Skeletal muscle satellite cell (primary cell): Measurements from ENCODE around the gene TBC1D32.
"Not testable (repeated sequence)": the region's sequence is repeated elsewhere in the genome, so short reads cannot be mapped to it uniquely, and the experiment has no call there.

ENCODE experiments used
- H3K27me3 ChIP-seq: 2 replicates; pipeline ENCODE4 v1.7.0; 2013; ENCODE audit warnings: low read length; ENCODE audit not compliant: control insufficient read depth, insufficient read depth
- H3K36me3 ChIP-seq: 2 replicates; pipeline ENCODE4 v1.7.0; 2013; ENCODE audit warnings: mild to moderate bottlenecking, control low read depth, low read length; ENCODE audit not compliant: insufficient read depth
- H3K4me1 ChIP-seq: 2 replicates; pipeline ENCODE4 v1.7.0; 2013; ENCODE audit warnings: low read length; ENCODE audit not compliant: control insufficient read depth, insufficient read depth
- H3K4me2 ChIP-seq: 2 replicates; pipeline ENCODE4 v1.7.0; 2013; ENCODE audit warnings: mild to moderate bottlenecking, low read length
- H3K4me3 ChIP-seq: 2 replicates; pipeline ENCODE4 v1.7.0; 2013; ENCODE audit warnings: low read length
- H3K9ac ChIP-seq: 2 replicates; pipeline ENCODE4 v1.7.0; 2013; ENCODE audit warnings: mild to moderate bottlenecking, low read depth, low read length, moderate library complexity
- H3K9me3 ChIP-seq: replicated peaks from 2 replicates; pipeline ENCODE4 v1.7.0; 2013; ENCODE audit warnings: mild to moderate bottlenecking, control low read depth, low read length

TBC1D32 gene

GRCh38 chr6:121205569-121205968 lies 128.7 kb downstream of the TBC1D32 start:
- H3K4me2 ChIP-seq, result no peak overlapping the region
- no peaks in the 10 kb centered on the region for H3K9me3 ChIP-seq
- H3K9ac ChIP-seq, result no peak overlapping the region
- no peaks in the 10 kb centered on the region for H3K27me3 ChIP-seq
- H3K36me3 ChIP-seq, result no peaks in the 10 kb centered on the region
- H3K4me1 ChIP-seq, result no peaks in the 10 kb centered on the region
- H3K4me3 ChIP-seq, result no peak overlapping the region

DNA sequence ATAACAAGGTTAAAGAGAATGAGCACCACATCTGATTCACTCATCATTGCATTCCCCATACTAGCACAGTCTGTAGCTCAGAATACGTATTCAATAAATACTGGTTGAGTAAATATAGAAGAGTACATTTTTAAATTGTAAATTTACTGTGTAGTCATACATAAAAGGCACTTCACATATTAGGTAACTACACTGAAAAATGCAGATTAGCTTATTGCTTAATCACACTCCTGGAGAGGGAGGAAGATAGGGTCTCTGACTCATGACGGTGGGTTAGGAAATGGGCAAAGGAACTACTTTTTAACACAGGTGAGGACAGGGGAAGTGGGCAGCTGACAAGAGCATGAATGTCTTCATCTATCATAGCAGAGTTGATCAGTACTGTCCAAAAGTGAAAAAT lies 133.2 kb downstream of the TBC1D32 start:
- H3K4me3 ChIP-seq, result no peak overlapping the region
- H3K27me3 ChIP-seq, result no peaks in the 10 kb centered on the region
- H3K4me1 ChIP-seq, result no peaks in the 10 kb centered on the region
- H3K9me3 ChIP-seq, result no peaks in the 10 kb centered on the region
- no peak overlapping the region for H3K4me2 ChIP-seq
- no peak overlapping the region for H3K9ac ChIP-seq
- H3K36me3 ChIP-seq, result no peaks in the 10 kb centered on the region

- H3K9ac ChIP-seq, result not testable (repeated sequence)
Observed at GRCh38 chr6:121196042-121196441, 138.2 kb downstream of the TBC1D32 start.

GRCh38 chr6:121190122-121190521 lies 144.2 kb downstream of the TBC1D32 start:
- no peaks in the 10 kb centered on the region for H3K36me3 ChIP-seq
- no peak overlapping the region for H3K9ac ChIP-seq

More at GRCh38 chr6:121196042-121196441, 138.2 kb downstream of the TBC1D32 start:
- H3K9me3 ChIP-seq, H3K27me3 ChIP-seq, H3K4me3 ChIP-seq, H3K36me3 ChIP-seq, H3K4me1 ChIP-seq, H3K4me2 ChIP-seq: not testable (repeated sequence)

DNA sequence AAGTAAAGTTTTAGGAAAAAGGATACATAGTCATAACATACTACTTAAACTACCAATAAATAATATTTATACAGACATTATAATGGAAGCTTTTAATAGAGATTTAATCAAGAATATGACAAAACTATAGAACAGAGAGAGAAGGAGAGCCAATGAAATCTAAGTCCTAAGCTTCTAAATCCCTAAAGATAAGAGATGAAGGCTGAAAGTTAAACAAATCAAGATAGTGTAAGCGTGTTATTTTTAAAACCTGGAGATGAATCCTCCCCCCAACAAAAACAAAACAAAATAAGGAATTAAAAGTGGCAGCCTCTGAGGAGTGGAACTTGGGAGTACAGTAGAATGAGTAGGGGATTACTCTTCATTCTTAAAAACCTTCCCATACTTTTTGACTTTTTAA lies 145.9 kb downstream of the TBC1D32 start:
- Histone ChIP-seq H3K4me1 (no peaks in the 10 kb centered on the region), H3K4me3 (no peak overlapping the region), H3K36me3 (no peaks in the 10 kb centered on the region), H3K4me2 (no peak overlapping the region), H3K27me3 (no peaks in the 10 kb centered on the region), H3K9ac (no peak overlapping the region), H3K9me3 (no peaks in the 10 kb centered on the region)

More at GRCh38 chr6:121190122-121190521, 144.2 kb downstream of the TBC1D32 start:
- H3K4me2 ChIP-seq, result no peak overlapping the region
- no peaks in the 10 kb centered on the region for H3K27me3 ChIP-seq
- H3K4me1 ChIP-seq, result no peaks in the 10 kb centered on the region
- H3K4me3 ChIP-seq, result no peak overlapping the region
- no peaks in the 10 kb centered on the region for H3K9me3 ChIP-seq

DNA sequence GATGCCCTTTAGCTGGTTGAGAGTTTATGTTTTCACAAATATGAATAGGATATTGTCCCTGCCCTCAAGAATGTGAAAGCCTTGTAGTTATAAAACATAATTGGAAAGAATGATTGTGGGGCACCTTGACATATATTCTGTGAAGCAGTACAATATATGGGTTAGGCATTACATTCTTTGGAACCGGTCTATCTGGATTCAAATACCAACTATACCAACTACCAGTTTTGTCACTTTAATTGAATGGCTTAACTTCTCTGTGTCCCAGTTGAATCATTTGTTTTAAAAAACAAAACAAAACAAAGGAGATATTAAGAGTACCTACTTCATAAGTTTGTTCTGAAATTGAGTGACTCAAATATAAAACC lies 146.5 kb downstream of the TBC1D32 start:
- H3K36me3 ChIP-seq, result no peaks in the 10 kb centered on the region
- no peaks in the 10 kb centered on the region for H3K4me1 ChIP-seq
- no peaks in the 10 kb centered on the region for H3K9me3 ChIP-seq
- H3K4me3 ChIP-seq, result no peak overlapping the region
- no peak overlapping the region for H3K9ac ChIP-seq
- H3K4me2 ChIP-seq, result no peak overlapping the region
- no peaks in the 10 kb centered on the region for H3K27me3 ChIP-seq

DNA sequence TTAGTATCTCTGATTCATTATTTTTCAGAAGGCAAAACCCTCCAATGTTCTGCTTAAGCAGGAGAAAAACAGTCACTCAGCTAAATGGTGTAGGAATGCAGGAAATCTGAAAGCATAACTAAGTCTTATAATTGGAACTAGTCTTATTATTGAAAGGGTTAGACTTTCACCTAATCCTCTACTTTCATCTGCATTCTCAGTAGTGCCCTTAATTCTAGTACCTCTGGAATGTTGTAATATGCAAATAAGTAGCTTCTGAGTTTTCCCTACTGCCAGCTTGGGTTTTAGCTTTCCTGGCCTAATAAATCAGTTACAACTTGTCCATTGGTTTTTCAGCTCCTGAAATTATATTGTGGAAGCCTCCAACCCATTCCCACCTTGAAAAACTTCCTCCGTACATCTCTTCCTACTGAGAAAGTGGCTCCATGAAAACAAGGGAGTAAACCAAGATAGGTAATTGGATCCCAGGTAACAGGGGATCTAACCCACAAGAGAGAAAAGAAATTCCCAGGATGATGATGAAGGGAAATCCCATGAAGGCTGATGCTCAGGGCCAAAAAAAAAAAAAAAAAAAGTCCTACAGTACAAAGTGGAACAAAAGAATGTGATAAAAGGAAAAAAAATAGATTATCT lies 147.0 kb downstream of the TBC1D32 start:
- Histone ChIP-seq H3K27me3 (no peaks in the 10 kb centered on the region), H3K9me3 (no peaks in the 10 kb centered on the region), H3K36me3 (no peaks in the 10 kb centered on the region), H3K4me2 (no peak overlapping the region), H3K4me1 (no peaks in the 10 kb centered on the region), H3K4me3 (no peak overlapping the region), H3K9ac (no peak overlapping the region)

DNA sequence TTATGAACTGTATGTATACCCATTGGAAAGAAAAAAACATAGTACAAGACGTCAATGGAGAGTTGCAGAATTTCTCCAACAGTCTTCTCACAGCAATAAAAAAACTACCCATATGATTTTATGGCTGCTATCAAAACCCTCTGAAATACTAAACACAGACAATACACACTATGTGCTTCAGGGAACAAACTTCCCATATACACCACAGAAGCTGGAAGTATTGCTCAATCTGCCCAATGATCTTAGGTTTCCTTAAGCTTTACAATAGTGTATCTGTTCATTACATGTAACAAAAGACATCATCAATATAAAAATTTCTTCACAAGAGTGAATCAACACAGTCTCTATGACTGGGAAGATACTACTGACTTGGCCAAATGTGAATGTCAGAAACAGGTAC lies 150.5 kb downstream of the TBC1D32 start:
- Histone ChIP-seq H3K4me1 (no peaks in the 10 kb centered on the region), H3K4me3 (no peak overlapping the region), H3K9ac (no peak overlapping the region), H3K9me3 (no peaks in the 10 kb centered on the region), H3K36me3 (no peaks in the 10 kb centered on the region), H3K4me2 (no peak overlapping the region), H3K27me3 (no peaks in the 10 kb centered on the region)

DNA sequence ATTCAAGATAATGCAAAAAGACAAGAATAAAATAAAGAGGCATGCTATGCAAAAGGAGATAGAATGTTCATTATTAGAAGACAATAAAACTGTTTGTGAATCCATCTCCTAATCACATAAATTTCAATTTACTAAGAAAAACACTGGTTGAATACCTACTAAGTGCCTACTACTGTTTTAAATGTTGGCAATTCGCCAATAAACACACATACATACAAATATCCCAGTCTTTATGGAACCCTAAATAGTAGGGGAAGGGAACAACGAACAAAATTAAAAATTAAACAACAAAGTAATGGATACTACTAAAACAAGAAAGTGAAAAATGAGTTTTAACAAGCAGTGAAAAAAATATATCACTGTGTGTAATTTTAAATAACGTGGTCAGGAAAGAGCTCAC lies 158.5 kb downstream of the TBC1D32 start:
- Histone ChIP-seq H3K9ac (no peak overlapping the region), H3K27me3 (no peaks in the 10 kb centered on the region), H3K4me2 (no peak overlapping the region), H3K4me1 (no peaks in the 10 kb centered on the region), H3K9me3 (no peaks in the 10 kb centered on the region), H3K4me3 (no peak overlapping the region), H3K36me3 (no peaks in the 10 kb centered on the region)

DNA sequence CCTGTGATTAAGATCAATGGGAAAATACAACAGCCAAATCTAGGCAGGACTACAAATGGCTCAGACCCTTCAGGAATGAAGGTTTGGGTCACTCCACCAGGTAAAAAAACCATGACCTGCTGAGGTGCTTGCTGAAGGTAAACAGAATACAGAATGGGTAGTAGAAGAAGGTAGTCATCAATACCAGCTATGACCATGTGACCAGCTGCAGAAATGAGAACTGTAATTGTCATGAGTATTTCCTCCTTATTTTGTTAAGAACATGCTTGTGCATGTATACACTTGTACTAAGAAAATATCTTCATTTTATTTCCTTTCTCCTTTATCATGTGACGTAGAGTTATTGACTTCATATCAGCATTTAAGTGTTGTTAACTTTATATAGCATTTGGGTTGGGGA lies 161.8 kb downstream of the TBC1D32 start:
- not testable (repeated sequence) for H3K36me3 ChIP-seq, H3K4me3 ChIP-seq, H3K4me1 ChIP-seq, H3K9ac ChIP-seq, H3K27me3 ChIP-seq, H3K4me2 ChIP-seq, H3K9me3 ChIP-seq

GRCh38 chr6:121171879-121172278 lies 162.4 kb downstream of the TBC1D32 start:
- no peaks in the 10 kb centered on the region for H3K4me1 ChIP-seq

DNA sequence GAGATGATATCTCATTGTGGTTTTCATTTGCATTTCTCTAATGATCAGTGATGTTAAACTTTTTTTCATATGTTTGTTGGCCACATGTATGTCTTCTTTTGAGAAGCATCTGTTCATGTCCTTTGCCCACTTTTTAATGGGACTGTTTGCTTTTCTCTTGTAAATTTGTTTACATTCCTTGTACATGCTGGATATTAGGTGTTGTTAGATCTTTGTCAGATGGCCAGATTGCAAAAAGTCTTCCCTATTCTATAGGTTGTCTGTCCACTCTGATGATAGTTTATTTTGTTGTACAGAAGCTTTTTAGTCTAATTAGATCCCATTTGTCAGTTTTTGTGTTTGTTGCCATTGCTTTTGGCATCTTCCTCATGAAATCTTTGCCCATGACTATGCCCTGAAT lies 172.4 kb downstream of the TBC1D32 start:
- Histone ChIP-seq H3K4me3 (no peak overlapping the region), H3K27me3 (no peaks in the 10 kb centered on the region), H3K9ac (no peak overlapping the region), H3K4me2 (no peak overlapping the region), H3K9me3 (no peaks in the 10 kb centered on the region), H3K4me1 (peaks cover 6% of the 10 kb centered on the region), H3K36me3 (no peaks in the 10 kb centered on the region)

More at GRCh38 chr6:121171879-121172278, 162.4 kb downstream of the TBC1D32 start:
- Histone ChIP-seq H3K4me2 (no peak overlapping the region), H3K9ac (no peak overlapping the region), H3K36me3 (no peaks in the 10 kb centered on the region), H3K27me3 (no peaks in the 10 kb centered on the region), H3K4me3 (no peak overlapping the region), H3K9me3 (no peaks in the 10 kb centered on the region)
